Chondrocyte (in vitro differentiated cells): ENCODE data around the gene TMEFF2. TPM values are rescaled to one million over a fixed set of nuclear protein-coding genes. Genes with fewer than 3 reads are reported as not detected.

Experiments used
- DNase-seq: peaks from one replicate; pipeline ENCODE4 v3.0.0; 2021; ENCODE audit warnings: mixed read lengths, low spot score
- H3K27ac Mint-ChIP-seq: one replicate; pipeline ENCODE4 v1.8.0; 2021; ENCODE audit warnings: mild to moderate bottlenecking, moderate library complexity, mixed read lengths; ENCODE audit not compliant: unreplicated experiment
- H3K27me3 Mint-ChIP-seq: 2 replicates; pipeline ENCODE4 v1.8.0; 2021; ENCODE audit warnings: low read depth, mixed read lengths
- H3K36me3 Mint-ChIP-seq: 2 replicates; pipeline ENCODE4 v1.8.0; 2021; ENCODE audit warnings: low read depth, mixed read lengths
- H3K4me1 Mint-ChIP-seq: 2 replicates; pipeline ENCODE4 v1.8.0; 2021; ENCODE audit warnings: low read depth, mild to moderate bottlenecking, mixed read lengths
- H3K4me3 Mint-ChIP-seq: one replicate; pipeline ENCODE4 v1.8.0; 2021; ENCODE audit warnings: mild to moderate bottlenecking, moderate library complexity, mixed read lengths; ENCODE audit not compliant: unreplicated experiment
- H3K9me3 Mint-ChIP-seq: 2 replicates; pipeline ENCODE4 v1.8.0; 2021; ENCODE audit warnings: low read depth, mixed read lengths
- CTCF ChIP-seq: fragments of 200-600 bp; sonication (generic); IDR thresholded peaks from 2 replicates; pipeline ENCODE4 v1.5.0; 2021; ENCODE audit warnings: antibody characterized with exemption, mild to moderate bottlenecking, moderate library complexity
- total RNA-seq: library from RNA; stranded (reverse); gene quantifications from 3 replicates; pipeline ENCODE4 v1.2.1, GENCODE V29; 2021

The TMEFF2 gene
- total RNA-seq, 1 donor from 2014 or later = 1.5 TPM

- H3K4me1 Mint-ChIP-seq = no peaks in the 10 kb centered on the region
Measured at GRCh38 chr2:192044496-192044895, 150.2 kb downstream of the TMEFF2 start.

GRCh38 chr2:192043216-192043870, 151.4 kb downstream of the TMEFF2 start:
- H3K4me1 Mint-ChIP-seq = no peaks in the 10 kb centered on the region
- H3K9me3 Mint-ChIP-seq = peaks cover 7% of the 10 kb centered on the region
- no peak for DNase-seq
- H3K36me3 Mint-ChIP-seq = no peaks in the 10 kb centered on the region
- no peaks in the 10 kb centered on the region for H3K27me3 Mint-ChIP-seq
- H3K27ac Mint-ChIP-seq = no peak overlapping the region
- no peak overlapping the region for H3K4me3 Mint-ChIP-seq
- no peak for TF ChIP-seq CTCF

More at GRCh38 chr2:192044496-192044895, 150.2 kb downstream of the TMEFF2 start:
- DNase-seq = no peak
- H3K9me3 Mint-ChIP-seq = peaks cover 7% of the 10 kb centered on the region
- TF ChIP-seq CTCF = no peak
- H3K4me3 Mint-ChIP-seq = no peak overlapping the region
- no peaks in the 10 kb centered on the region for H3K27me3 Mint-ChIP-seq
- no peaks in the 10 kb centered on the region for H3K36me3 Mint-ChIP-seq
- H3K27ac Mint-ChIP-seq = no peak overlapping the region

- no peak for DNase-seq
- Mint-ChIP-seq H3K27ac (no peak overlapping the region), H3K4me3 (no peak overlapping the region), H3K27me3 (no peaks in the 10 kb centered on the region), H3K4me1 (no peaks in the 10 kb centered on the region), H3K36me3 (no peaks in the 10 kb centered on the region), H3K9me3 (peaks cover 7% of the 10 kb centered on the region)
- TF ChIP-seq CTCF = no peak
Measured at GRCh38 chr2:192042126-192042525, 152.6 kb downstream of the TMEFF2 start.

GRCh38 chr2:192038110-192038509, 156.6 kb downstream of the TMEFF2 start:
- Mint-ChIP-seq H3K9me3 (no peaks in the 10 kb centered on the region), H3K4me1 (peaks cover 6% of the 10 kb centered on the region), H3K4me3 (no peak overlapping the region), H3K27me3 (no peaks in the 10 kb centered on the region), H3K27ac (no peak overlapping the region), H3K36me3 (no peaks in the 10 kb centered on the region)
- DNase-seq = no peak
- TF ChIP-seq CTCF = no peak

GRCh38 chr2:192035731-192036442, 158.8 kb downstream of the TMEFF2 start:
- Mint-ChIP-seq H3K4me3 (no peak overlapping the region), H3K4me1 (peaks cover 6% of the 10 kb centered on the region), H3K27ac (no peak overlapping the region), H3K27me3 (no peaks in the 10 kb centered on the region), H3K36me3 (no peaks in the 10 kb centered on the region), H3K9me3 (no peaks in the 10 kb centered on the region)
- TF ChIP-seq CTCF = no peak
- DNase-seq = no peak
